SK-N-SH (cell line): ENCODE results near the gene LYRM2.

Experiments
- CTCF ChIP-seq: fragments of 200-600 bp; sonication (generic); IDR thresholded peaks from 2 replicates; pipeline ENCODE4 v1.6.1; 2017; ENCODE audit warnings: antibody characterized with exemption, mild to moderate bottlenecking, moderate library complexity
- EP300 ChIP-seq, 2 experiments: IDR thresholded peaks; 2 replicates each; pipeline versions ENCODE4 v1.4.0 to v1.6.1; 2012; ENCODE audit warnings: borderline replicate concordance in 1 of 2, low read depth in 1 of 2, low read length in 1 of 2
- EZH2phosphoT487 ChIP-seq: fragments of 200-600 bp; sonication (generic); IDR thresholded peaks from 2 replicates; pipeline ENCODE4 v1.6.1; 2017; ENCODE audit warnings: low read depth, mixed run types, mild to moderate bottlenecking, antibody characterized with exemption, moderate library complexity, borderline replicate concordance
- FOXM1 ChIP-seq: IDR thresholded peaks from 2 replicates; pipeline ENCODE4 v1.4.0; 2012; ENCODE audit warnings: low read depth, mild to moderate bottlenecking
- GABPA ChIP-seq: IDR thresholded peaks from 2 replicates; pipeline ENCODE4 v1.4.0; 2012; ENCODE audit warnings: low read depth, mild to moderate bottlenecking
- POLR2AphosphoS5 ChIP-seq: IDR thresholded peaks from 2 replicates; pipeline ENCODE4 v1.6.1; 2012; ENCODE audit warnings: low read depth, low read length
- RAD21 ChIP-seq: IDR thresholded peaks from 2 replicates; pipeline ENCODE4 v1.6.1; 2012; ENCODE audit warnings: mild to moderate bottlenecking, low read length
- RCOR1 ChIP-seq: fragments of 150-350 bp; IDR thresholded peaks from 2 replicates; pipeline ENCODE4 v1.6.1; 2017; ENCODE audit warnings: antibody characterized with exemption, low read length
- RFX5 ChIP-seq: IDR thresholded peaks from 2 replicates; pipeline ENCODE4 v1.6.1; 2012; ENCODE audit warnings: mild to moderate bottlenecking, improper control_type of control experiment, low read length
- SMC3 ChIP-seq: IDR thresholded peaks from 2 replicates; pipeline ENCODE4 v1.6.1; 2012; ENCODE audit warnings: low read depth, low read length, improper control_type of control experiment
- TAF1 ChIP-seq: IDR thresholded peaks from 2 replicates; pipeline ENCODE4 v1.6.1; 2012; ENCODE audit warnings: low read depth, mild to moderate bottlenecking, low read length, moderate library complexity, borderline replicate concordance

DNA sequence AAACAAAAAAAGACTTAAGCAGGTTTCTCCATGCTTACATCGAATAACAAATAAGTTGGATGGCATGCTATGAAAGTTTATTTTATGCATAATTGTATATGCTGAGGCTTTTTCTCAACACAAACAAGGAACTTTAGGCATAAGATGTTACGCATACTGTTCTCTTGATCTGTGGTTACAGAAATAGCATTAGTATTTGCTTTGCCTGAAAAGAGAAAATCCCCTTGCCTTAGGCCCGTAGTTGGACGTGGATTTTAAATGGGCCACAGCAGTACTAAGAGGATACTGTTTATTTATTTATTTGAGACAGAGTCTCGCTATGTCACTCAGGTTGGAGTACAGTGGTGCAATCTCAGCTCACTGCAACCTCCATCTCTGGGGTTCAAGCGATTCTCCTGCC lies 19.0 kb downstream of the LYRM2 start:
- TF ChIP-seq RAD21 (no peak), CTCF (no peak), SMC3 (no peak), RFX5 (no peak), GABPA (no peak), RCOR1 (no peak), FOXM1 (no peak), POLR2AphosphoS5 (no peak), TAF1 (no peak), EZH2phosphoT487 (no peak), EP300 (IDR thresholded peaks at IDR 0.05; ENCODE audit: borderline replicate concordance in 1 of 2, low read depth in 1 of 2, low read length in 1 of 2) (no peak)
